Upper lobe of left lung (tissue), 4 donors: Measurements from ENCODE around the gene ANKRD66.

Experiments
- CTCF ChIP-seq, 6 experiments: fragments of 450-650 bp in 4 of 6; fragments of 200-600 bp in 2 of 6; sonication (generic) in 2 of 6; IDR thresholded peaks; one replicate each; pipeline ENCODE4 v1.5.1; 2016 to 2019; ENCODE audit warnings: antibody characterized with exemption in 6 of 6
- POLR2AphosphoS5 ChIP-seq, 2 donors: sonication (generic); formaldehyde crosslinking; IDR thresholded peaks; one replicate each; pipeline ENCODE4 v1.5.1; 2017; ENCODE audit warnings: antibody characterized with exemption in 2 of 2

GRCh38 chr6:46772016-46772415 lies 25.3 kb downstream of the ANKRD66 start:
- TF ChIP-seq CTCF (IDR thresholded peaks at IDR 0.05) (no peak), POLR2AphosphoS5 (IDR thresholded peaks at IDR 0.05) (no peak)
